IPS-20b (cell line): Measurements from ENCODE around the gene KBTBD7.
A peak's percentile ranks its signal among the peaks of the same experiment; 100 is the strongest.
"Not testable (repeated sequence)": the region's sequence is repeated elsewhere in the genome, so short reads cannot be mapped to it uniquely, and the experiment has no call there.

Experiments used
- H3K27ac ChIP-seq: one replicate; pipeline ENCODE4 v1.5.1; 2013; ENCODE audit warnings: low read length
- H3K27me3 ChIP-seq: 2 replicates; pipeline ENCODE4 v1.6.1; 2013; ENCODE audit warnings: mild to moderate bottlenecking, low read length, inconsistent platforms; ENCODE audit not compliant: insufficient read depth
- H3K36me3 ChIP-seq: 2 replicates; pipeline ENCODE4 v1.6.1; 2013; ENCODE audit warnings: low read depth, mild to moderate bottlenecking, inconsistent platforms, low read length, moderate library complexity; ENCODE audit not compliant: insufficient read depth
- H3K4me1 ChIP-seq: 2 replicates; pipeline ENCODE4 v1.6.1; 2013; ENCODE audit warnings: mild to moderate bottlenecking, control low read depth, inconsistent platforms, low read length, moderate library complexity; ENCODE audit not compliant: insufficient read depth
- H3K4me3 ChIP-seq: 2 replicates; pipeline ENCODE4 v1.5.1; 2013; ENCODE audit warnings: mild to moderate bottlenecking, low read length, inconsistent platforms
- H3K9ac ChIP-seq: 2 replicates; pipeline ENCODE4 v1.6.1; 2013; ENCODE audit warnings: low read depth, mild to moderate bottlenecking, inconsistent platforms, low read length, moderate library complexity
- H3K9me3 ChIP-seq: 2 replicates; pipeline ENCODE4 v1.6.1; 2013; ENCODE audit warnings: mild to moderate bottlenecking, low read depth, low read length, inconsistent platforms; ENCODE audit not compliant: insufficient read depth

KBTBD7 gene

GRCh38 chr13:41193469-41193868, 900 bp downstream of the KBTBD7 start:
- peaks cover 4% of the 10 kb centered on the region; the same call in 1 of the 2 replicates for H3K4me1 ChIP-seq
- no peaks in the 10 kb centered on the region for H3K27me3 ChIP-seq
- H3K36me3 ChIP-seq, result 0 out of 2 replicates have a peak, but pooled peaks cover 5% of the 10 kb centered on the region
- no peak overlapping the region for H3K27ac ChIP-seq
- peak overlapping the region; percentile 87; the same call in 1 of the 2 replicates for H3K4me3 ChIP-seq
- no peaks in the 10 kb centered on the region for H3K9me3 ChIP-seq
- peak overlapping the region; percentile 89; the same call in 1 of the 2 replicates for H3K9ac ChIP-seq

- Histone ChIP-seq H3K27ac (no peak overlapping the region), H3K9me3 (no peaks in the 10 kb centered on the region), H3K4me3 (no peak overlapping the region), H3K27me3 (no peaks in the 10 kb centered on the region), H3K36me3 (0 out of 2 replicates have a peak, but pooled peaks cover 5% of the 10 kb centered on the region), H3K9ac (no peak overlapping the region), H3K4me1 (peaks cover 4% of the 10 kb centered on the region; the same call in 1 of the 2 replicates)
Measured at GRCh38 chr13:41188584-41188983, 5.8 kb downstream of the KBTBD7 start.

GRCh38 chr13:41186481-41186880, 7.9 kb downstream of the KBTBD7 start:
- Histone ChIP-seq H3K9me3 (no peaks in the 10 kb centered on the region), H3K4me3 (no peak overlapping the region), H3K36me3 (no peaks in the 10 kb centered on the region), H3K27ac (no peak overlapping the region), H3K27me3 (no peaks in the 10 kb centered on the region), H3K9ac (no peak overlapping the region), H3K4me1 (no peaks in the 10 kb centered on the region)

- Histone ChIP-seq H3K9ac (no peak overlapping the region), H3K36me3 (no peaks in the 10 kb centered on the region), H3K4me1 (no peaks in the 10 kb centered on the region), H3K4me3 (no peak overlapping the region), H3K27me3 (no peaks in the 10 kb centered on the region), H3K9me3 (no peaks in the 10 kb centered on the region; the same call in 1 of the 2 replicates), H3K27ac (no peak overlapping the region)
Measured at GRCh38 chr13:41182231-41182630, 12.1 kb downstream of the KBTBD7 start.

- Histone ChIP-seq H3K9ac (no peak overlapping the region), H3K4me3 (no peak overlapping the region), H3K9me3 (peaks cover 19% of the 10 kb centered on the region), H3K4me1 (no peaks in the 10 kb centered on the region), H3K36me3 (no peaks in the 10 kb centered on the region), H3K27ac (no peak overlapping the region), H3K27me3 (no peaks in the 10 kb centered on the region)
Measured at GRCh38 chr13:41179593-41180250, 14.6 kb downstream of the KBTBD7 start.

DNA sequence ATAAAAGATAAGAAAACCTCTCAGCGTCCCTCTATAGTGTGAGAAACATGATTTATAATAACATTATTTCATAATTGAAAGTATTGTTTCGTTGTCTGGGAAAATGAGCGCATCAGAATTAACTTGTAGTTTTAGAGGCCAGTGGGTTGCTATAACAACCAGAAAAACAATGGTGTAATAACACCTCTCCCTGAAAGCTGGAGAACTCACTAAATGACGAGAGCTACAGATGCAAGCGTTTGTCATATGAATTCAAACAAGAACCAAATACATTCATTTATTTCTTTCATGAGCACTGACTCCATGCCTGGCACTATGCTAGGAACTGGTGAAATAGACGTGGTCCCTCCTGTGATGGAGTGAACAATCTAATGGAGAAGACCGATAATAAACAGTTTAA, 16.3 kb downstream of the KBTBD7 start:
- no peak overlapping the region for H3K27ac ChIP-seq
- no peaks in the 10 kb centered on the region for H3K36me3 ChIP-seq
- H3K4me1 ChIP-seq, result no peaks in the 10 kb centered on the region
- H3K4me3 ChIP-seq, result no peak overlapping the region
- H3K9me3 ChIP-seq, result peaks cover 24% of the 10 kb centered on the region
- no peak overlapping the region for H3K9ac ChIP-seq
- H3K27me3 ChIP-seq, result no peaks in the 10 kb centered on the region

- Histone ChIP-seq H3K4me3 (no peak overlapping the region), H3K27ac (no peak overlapping the region), H3K9me3 (peaks cover 24% of the 10 kb centered on the region), H3K27me3 (no peaks in the 10 kb centered on the region), H3K9ac (no peak overlapping the region), H3K4me1 (no peaks in the 10 kb centered on the region), H3K36me3 (no peaks in the 10 kb centered on the region)
Measured at GRCh38 chr13:41177616-41178015, 16.8 kb downstream of the KBTBD7 start.

GRCh38 chr13:41175576-41175975, 18.8 kb downstream of the KBTBD7 start:
- H3K36me3 ChIP-seq, H3K27me3 ChIP-seq, H3K4me3 ChIP-seq, H3K4me1 ChIP-seq, H3K9ac ChIP-seq, H3K27ac ChIP-seq: not testable (repeated sequence)
- H3K9me3 ChIP-seq, result peaks cover 24% of the 10 kb centered on the region

DNA sequence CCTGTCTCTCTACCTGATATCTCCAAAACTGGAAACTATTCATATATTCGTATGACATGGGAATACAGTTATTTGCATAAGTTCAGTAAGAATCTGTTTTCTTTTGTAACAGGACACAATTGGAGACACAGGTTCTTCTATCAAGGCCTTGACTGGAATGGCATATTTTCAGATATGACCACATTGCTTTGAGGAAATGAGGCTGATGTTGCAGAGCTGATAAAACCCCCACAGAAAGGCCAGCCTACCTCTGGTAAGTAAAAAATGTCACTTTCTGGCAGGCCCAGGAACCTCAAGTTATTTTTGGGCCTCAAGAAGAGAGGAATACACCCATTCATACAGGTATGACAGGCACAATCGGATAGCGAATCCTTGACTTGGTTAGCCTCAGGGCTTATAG, 32.2 kb downstream of the KBTBD7 start:
- H3K27ac ChIP-seq, result no peak overlapping the region
- no peaks in the 10 kb centered on the region for H3K9me3 ChIP-seq
- no peak overlapping the region for H3K9ac ChIP-seq
- H3K27me3 ChIP-seq, result no peaks in the 10 kb centered on the region
- H3K4me1 ChIP-seq, result peaks cover 9% of the 10 kb centered on the region
- no peaks in the 10 kb centered on the region for H3K36me3 ChIP-seq
- H3K4me3 ChIP-seq, result no peak overlapping the region

GRCh38 chr13:41159174-41159573, 35.2 kb downstream of the KBTBD7 start:
- no peaks in the 10 kb centered on the region for H3K27me3 ChIP-seq
- H3K4me1 ChIP-seq, result peaks cover 18% of the 10 kb centered on the region
- H3K9me3 ChIP-seq, result no peaks in the 10 kb centered on the region
- H3K9ac ChIP-seq, result no peak overlapping the region
- H3K4me3 ChIP-seq, result no peak overlapping the region
- no peak overlapping the region for H3K27ac ChIP-seq
- no peaks in the 10 kb centered on the region for H3K36me3 ChIP-seq

GRCh38 chr13:41157048-41157717, 37.2 kb downstream of the KBTBD7 start:
- Histone ChIP-seq H3K9me3 (peaks cover 4% of the 10 kb centered on the region; the same call in 1 of the 2 replicates), H3K4me1 (peaks cover 18% of the 10 kb centered on the region), H3K36me3 (no peaks in the 10 kb centered on the region), H3K27ac (no peak overlapping the region), H3K27me3 (no peaks in the 10 kb centered on the region), H3K4me3 (no peak overlapping the region), H3K9ac (no peak overlapping the region)

- Histone ChIP-seq H3K36me3 (no peaks in the 10 kb centered on the region), H3K4me1 (peaks cover 18% of the 10 kb centered on the region)
Measured at GRCh38 chr13:41156620-41157019, 37.7 kb downstream of the KBTBD7 start.

More at GRCh38 chr13:41156620-41157019, 37.7 kb downstream of the KBTBD7 start:
- Histone ChIP-seq H3K9me3 (peaks cover 9% of the 10 kb centered on the region; the same call in 1 of the 2 replicates), H3K27me3 (no peaks in the 10 kb centered on the region), H3K27ac (no peak overlapping the region), H3K4me3 (no peak overlapping the region), H3K9ac (no peak overlapping the region)
